G401.6 (cell line): Measurements from ENCODE around the gene LRRN4CL.
A peak's percentile ranks its signal among the peaks of the same experiment; 100 is the strongest.
"Not testable (repeated sequence)": the region's sequence is repeated elsewhere in the genome, so short reads cannot be mapped to it uniquely, and the experiment has no call there.

Source experiments
- FAIRE-seq: peaks from 2 replicates; lab custom pipeline; 2012; peaks lifted over from hg19 to GRCh38; lab: Jason Lieb, UNC

Gene LRRN4CL

DNA sequence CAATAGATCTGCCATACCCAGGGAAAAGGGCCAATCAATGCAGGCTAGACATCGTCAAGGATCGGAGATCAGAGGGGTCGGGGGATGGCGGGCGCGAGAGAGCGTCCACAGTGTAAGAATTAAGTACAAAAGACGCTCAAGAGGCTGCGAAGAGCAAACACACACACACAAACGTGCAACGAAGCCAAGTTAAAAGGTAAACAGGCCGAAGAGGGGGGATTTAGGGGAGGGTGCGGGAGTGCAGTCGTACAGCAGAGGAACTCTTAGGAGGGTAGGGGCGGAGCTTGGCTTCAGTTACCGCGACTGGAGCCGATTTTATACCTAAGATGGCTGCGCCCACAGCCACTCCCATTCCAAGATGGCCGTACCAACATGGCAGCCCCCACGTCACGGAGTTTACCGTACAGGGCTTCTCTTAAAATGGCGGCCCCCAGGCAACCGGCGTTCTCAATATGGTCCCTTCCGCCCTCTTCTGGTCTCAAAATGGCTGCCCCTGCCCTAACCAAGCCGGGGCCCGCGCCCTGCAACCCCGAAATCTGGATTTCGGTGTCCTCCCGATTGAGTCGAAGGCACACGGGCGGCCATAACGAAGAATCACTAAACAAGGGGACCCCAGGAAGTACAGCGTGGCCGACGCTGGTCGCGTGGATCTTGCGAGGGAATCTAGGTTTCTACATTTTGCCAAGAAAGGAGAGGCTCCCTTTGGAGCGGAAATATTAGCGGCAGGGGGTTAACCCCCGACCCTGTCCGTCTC is 20.1 kb upstream of the LRRN4CL start:
- peak; percentile 96 for FAIRE-seq

DNA sequence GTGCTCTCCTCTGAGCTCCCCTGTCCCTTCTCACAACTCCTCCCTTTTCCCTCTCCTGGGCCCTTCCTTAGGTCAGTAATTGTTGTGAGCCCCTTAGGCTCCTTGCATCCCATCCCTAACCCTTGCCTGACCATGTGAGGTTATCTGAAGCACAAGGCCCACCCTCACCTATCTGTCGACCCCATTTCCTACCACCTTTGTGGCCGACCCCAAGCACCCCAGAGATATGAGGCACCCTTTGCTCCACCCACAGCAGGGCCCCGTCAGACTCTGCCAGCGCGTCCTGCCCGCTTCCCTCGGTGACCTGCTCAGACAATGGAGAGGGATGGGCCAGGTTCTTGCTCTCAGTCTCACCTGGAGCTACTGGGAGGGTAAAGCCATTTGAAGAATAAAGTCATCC is 19.5 kb upstream of the LRRN4CL start:
- no peak for FAIRE-seq

DNA sequence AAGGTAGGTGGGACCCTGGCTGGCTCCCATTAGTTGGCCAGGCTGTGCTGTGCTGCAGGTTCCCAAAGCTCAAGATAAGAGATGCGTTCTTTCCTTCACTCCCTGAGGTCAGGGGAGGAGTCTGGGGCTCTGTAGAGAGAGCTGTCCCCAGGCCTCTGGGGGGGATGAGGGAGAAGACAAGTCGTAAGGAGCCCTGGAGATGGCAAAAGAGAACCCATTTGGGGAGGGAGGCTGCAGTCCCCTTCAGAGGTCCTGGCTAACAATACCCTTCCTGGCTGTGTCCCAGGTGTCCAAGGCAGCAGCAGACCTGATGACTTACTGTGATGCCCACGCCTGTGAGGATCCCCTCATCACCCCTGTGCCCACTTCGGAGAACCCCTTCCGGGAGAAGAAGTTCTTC is 19.1 kb upstream of the LRRN4CL start:
- FAIRE-seq, result no peak

DNA sequence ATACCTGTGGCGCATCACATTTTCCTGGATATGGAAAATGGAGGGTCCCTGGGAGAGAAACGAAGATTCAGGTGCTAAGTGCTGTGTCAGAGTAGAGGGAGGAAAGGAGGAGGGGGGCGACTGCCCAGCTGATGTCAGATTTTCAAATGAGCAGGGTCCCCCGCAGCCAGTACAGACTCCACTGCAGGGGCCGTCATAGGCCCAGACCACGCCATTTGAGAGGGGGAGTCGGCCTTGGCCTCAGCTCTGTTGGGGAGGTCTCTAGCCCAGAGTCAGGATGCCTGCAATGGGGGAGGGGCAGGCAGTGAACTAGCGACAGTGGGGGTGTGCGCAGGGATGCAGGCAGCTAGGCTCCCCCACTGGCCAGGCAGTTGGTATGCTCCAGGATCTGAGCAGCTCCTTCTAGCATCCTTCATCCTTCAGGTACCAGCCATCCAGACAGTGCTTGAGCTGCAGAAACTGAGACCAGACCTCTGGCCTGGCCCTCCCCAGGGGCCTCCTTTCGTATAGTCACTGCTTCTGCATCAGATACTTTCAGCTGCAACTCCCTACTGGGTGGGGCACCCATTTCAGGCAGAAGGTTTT is 18.0 kb upstream of the LRRN4CL start, which contains the start of the genes BSCL2 and GNG3:
TSS of gene BSCL2 (minus strand) at position 148 of the 585 bp plus-strand sequence. CDS start 229 bp downstream, outside the sequence.
TSS of gene GNG3 (plus strand) at position 400 of the 585 bp plus-strand sequence. CDS start 620 bp downstream, outside the sequence.
- no peak for FAIRE-seq

DNA sequence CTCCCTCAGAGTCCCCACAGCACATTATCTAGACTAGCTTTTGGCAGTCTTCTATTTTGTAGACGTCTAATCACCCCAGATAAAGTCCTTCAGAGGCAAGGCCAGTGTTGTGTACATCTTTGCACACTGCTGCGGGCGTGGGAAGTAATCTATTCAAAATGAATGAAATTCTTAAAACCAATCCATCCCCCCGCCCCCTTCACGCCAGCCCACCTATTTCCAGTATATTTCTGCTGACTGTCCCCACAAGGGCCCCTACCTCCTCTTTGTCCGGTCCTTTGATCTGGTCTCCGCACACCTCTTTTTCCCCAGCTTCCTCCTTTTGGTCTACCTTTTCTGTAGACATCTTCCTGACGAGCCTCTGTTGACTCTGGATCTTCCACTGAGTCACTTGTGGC is 17.5 kb upstream of the LRRN4CL start:
- FAIRE-seq, result no peak

DNA sequence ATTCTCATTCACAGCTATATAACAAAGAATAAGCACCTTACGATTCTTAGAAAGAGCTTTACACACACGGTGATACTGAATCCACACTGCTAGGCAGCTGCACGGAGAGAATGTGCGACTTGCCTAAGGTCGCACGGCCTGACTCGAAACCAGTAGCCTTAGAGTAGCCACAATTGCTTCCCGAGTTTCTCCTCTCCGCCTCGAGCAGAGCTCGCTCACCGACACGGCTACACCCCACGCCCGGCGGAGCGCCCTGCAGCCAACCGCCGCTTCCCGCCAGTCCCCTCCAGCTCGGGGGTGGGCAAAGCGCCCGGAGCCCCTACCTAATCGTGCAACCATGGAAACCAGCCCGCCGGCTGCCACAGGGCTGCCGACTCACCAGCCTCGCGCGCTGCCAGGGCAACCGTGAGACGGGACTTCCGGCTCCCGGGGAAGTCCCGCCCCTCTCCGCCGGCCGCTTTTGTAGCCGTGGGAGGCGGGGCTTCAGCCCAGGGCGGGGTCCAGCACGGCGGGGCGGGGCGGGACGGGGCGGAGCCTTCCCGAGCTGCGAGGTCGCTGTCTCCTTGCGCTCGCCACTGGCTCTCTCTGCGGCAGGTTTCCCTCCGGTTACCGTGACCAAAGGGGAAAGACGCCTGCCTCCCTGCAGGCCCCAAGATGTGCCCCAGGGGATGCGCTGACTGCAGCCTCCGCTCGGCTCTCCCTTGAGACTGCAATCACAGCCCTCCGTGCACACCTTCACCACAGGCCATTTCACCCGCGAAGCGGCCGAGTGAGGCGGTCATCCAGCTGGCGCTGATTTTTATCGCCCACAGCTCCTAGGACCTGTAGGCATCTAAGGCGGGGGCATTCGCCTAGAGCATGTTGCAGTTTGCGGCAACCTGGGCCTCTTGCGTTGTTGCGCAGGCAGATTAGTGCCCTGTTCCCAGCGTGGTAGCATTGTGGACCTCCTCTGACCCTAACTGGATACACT is 16.8 kb upstream of the LRRN4CL start:
- peak; percentile 57 for FAIRE-seq

DNA sequence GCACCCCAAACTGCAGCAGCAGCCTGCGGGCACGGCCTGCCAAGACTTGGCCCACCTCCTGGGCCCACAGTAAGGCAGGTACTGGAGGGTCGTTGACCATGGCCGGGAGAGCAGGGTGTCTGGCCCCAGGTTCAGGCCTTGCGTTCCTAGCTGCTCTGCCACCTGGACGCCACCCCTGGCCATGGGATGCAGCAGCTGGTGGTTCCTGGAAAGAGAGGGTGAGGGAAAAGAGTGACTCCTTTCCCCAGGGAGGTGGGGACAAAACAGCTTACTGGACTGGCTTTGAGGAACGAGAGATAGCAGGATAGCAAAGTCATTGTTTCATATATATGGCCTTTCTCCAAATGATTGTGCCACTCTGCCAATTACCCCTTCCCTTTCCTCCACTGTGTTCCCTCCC is 16.1 kb upstream of the LRRN4CL start:
- no peak for FAIRE-seq

DNA sequence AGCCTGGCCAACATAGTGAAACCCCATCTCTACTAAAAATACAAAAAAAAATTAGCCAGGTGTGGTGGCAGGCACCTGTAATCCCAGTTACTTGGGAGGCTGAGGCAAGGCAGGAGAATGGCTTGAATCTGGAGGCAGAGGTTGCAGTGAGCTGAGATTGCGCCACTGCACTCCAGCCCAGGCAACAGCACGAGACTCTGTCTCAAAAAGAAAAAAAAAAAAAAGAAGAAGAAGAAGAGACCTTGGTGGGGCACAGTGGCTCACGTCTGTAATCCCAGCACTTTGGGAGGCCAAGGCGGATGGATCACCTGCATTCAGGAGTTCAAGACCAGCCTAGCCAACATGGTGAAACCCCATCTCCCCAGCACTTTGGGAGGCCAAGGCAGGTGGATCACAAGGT is 14.6 kb upstream of the LRRN4CL start:
- not testable (repeated sequence) for FAIRE-seq

DNA sequence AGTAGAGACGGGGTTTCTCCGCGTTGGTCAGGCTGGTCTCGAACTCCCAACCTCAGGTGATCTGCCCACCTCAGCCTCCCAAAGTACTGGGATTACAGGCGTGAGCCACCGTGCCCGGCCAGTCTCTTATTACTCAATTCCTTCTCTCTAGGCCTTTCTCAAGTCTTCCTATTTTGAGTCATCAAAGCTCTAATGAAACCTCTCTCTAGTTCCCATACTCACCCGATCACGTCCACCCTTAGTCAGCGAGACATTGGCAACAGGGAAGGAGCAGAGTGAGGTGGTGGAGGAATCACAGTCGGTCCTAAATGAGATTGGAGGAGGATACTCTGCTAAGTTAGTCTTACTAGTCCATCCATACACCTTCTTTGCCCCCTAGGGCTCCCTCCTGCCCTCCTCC is 12.9 kb upstream of the LRRN4CL start:
- FAIRE-seq, result no peak

DNA sequence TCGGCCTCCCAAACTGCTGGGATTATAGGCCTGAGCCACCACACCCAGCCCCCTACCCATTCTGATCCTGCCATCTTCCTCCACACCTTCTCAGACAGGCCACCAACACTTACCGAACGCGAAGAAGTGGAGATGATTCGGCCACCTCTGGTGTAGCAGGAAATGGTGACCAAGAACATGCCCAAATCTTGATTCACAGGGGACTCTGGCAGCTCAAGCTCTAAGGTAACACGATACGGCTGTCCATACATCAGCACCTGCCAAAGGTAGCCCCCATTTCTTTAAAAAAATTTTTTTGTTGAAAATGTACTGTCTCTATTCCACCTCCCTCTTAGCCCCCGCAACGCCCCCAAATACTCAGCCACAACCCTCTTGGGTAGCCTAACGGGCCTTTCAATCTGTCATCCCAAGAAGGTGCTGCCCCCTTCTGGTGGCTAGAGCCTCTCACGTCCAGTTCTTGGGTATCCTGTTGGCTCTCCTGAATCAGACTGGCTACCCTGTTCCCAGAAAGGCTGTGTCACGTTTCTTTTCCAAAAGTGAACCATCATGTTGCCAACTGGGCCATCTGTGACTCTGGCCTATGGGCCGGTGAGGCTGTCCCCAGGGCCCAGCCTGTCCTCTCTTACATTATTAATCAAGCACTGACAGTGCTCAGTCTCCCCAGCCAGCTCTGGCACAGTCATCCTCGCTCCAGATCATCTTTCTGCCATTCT is 5.3 kb upstream of the LRRN4CL start:
- peak; percentile 53 for FAIRE-seq

DNA sequence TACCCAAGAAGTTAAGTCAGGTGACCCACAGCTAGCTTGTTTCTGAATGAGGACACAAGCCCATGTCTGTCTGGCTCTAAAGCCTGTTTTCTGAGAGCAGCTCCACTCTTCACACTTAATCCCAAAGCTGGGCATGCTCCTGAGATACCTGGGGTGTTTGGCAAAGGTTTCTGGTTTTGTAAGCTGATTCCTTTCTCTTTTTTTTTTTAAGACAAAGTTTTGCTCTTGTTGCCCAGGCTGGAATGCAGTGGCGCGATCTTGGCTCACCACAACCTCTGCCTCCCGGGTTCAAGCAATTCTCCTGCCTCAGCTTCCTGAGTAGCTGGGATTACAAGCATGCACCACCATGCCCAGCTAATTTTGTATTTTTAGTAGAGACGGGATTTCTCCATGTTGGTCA is 4.3 kb upstream of the LRRN4CL start:
- FAIRE-seq, result not testable (repeated sequence)

DNA sequence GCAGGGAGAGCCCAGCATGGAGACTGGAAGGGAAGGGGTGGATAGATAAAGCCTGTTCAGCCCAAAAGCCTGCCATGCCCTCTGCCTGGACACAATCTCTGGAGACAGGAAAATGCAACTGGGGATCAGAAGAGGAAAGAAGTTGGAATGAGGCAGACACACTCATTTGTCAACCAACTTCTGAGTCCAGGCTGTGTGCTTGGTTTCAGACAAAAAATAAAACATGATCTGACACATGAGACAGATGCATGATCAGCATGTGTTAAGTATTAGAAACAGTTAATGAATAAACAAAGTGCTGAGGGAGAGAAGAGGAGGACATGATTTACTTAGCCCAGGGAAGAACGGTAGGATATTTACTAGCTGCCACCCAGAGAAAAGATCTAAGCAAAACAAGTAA is 839 bp downstream of the LRRN4CL start:
- FAIRE-seq, result no peak

DNA sequence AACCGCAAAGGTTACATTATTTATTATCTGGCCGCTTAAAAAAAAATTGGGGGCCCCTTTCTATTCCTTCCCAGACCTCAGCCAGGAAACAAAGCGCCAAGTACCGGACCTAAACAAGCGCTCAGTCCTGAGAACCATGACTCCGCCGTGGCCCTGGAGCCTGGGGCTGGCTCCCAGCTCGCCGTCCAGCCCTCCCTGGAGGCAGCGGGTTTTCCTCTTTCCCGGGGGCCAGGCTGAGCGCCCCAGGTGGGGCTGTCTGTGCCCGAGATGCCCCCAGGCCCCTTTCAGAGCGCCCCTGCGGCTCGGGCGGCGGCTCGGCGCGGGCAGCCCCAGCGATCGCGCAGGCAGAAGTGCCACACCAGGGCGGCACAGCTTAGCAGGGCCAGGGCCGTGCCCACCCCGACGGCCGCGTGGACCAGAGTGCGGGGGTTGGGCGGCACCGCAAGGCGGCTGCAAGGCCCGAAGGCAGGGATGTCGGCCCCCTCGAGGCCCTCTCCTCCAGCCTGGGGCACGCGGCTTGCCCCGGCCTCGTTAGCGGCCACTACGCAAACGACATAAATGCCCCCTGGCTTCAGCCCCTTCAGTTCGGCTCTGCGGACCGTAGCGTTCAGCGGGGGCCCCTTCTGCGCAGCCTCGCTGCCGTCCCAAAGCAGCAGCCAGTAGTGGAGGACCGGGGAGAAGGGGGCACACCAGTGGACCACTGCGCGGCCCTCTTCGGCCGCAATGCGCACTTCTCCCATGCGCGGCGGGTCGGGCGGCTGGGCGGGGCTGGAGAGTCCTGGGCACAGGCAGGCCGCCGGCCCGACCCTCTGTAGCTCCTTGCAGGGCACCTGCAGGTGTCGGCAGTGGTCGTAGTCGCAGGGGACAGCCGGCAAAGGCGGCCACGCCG is 1.6 kb downstream of the LRRN4CL start:
- no peak for FAIRE-seq

DNA sequence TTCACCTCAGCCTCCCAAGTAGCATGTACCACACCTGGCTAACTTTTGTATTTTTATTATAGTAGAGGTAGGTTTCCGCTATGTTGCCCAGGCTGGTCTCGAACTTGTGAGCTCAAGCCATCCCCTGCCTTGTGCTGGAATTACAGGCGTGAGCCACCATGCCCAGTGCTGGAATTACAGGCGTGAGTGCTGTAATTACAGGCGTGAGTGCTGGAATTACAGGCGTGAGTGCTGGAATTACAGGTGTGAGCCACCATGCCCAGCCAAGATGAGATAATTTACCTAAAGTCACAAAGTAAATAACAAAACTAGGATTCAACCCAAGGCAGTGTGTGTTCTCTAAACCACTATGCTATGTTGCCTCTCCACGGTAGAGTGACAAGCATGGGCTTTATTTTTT is 6.8 kb downstream of the LRRN4CL start:
- no peak for FAIRE-seq

DNA sequence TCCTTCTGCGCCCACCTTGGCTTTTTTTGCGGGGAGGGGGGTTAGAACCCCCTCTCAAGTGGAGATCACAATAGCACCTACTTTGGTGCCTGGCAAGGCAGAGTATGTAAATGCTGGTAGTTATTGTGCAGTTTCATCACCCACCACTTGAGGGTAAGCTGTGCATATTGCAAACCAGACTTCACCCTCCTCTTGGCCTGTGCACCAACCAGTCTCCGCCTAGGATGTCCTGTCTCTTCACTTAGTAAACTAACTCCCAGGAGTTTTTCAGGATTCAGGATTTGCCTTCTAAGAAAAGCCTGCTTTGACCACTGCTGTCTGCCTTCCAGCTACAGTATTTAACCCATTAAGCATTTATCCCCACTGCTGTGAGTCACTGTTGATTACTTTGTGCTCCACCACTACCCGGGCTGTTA is 8.5 kb downstream of the LRRN4CL start:
- FAIRE-seq, result peak; percentile 81

DNA sequence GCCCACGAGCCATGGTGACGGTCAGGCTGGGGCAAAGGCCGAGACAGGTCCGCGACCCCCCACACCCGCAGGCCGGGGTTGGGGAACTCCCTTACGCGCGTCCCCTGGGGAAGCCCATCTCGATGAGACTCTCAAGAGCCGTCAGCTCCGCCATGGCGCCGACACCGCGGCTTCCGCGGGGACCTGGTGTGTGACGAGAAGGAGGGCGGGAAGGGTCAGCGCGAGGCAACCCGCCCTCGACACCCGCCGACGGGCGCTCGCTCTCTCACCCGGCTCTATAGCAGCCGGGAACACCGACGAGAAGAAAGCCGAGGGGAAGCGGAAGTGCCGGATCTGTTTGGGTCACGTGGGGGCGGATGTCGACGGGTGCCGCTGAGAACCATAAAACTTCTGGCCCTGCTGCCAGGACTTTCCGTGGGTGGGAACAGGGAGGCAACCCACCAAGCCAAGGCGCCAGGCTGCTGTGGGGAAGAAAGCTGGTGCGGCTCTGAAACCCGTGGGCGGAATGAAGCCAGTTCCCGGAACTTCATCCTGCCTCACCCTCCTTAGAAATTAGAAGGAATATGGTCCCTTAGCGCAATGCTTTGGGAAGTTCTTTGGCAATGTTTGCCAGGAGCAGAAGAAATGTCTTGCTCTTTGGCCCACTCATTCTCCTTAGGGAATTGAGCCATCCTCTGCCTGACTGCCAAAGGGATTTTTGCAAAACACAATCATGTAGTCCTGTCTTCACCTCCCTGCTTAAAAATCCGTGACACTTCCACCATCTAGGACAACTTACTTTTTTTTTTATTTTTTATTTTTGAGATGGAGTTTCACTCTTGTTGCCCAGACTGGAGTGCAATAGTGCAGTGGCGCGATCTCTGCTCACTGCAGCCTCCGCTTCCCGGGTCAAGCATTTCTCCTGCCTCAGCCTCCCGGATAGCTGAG is 10.3 kb downstream of the LRRN4CL start, which contains the start of gene UBXN1:
TSS of gene UBXN1 (minus strand) at position 304 of the 927 bp plus-strand sequence. CDS start at position 154, 150 bp downstream.
- FAIRE-seq, result no peak

DNA sequence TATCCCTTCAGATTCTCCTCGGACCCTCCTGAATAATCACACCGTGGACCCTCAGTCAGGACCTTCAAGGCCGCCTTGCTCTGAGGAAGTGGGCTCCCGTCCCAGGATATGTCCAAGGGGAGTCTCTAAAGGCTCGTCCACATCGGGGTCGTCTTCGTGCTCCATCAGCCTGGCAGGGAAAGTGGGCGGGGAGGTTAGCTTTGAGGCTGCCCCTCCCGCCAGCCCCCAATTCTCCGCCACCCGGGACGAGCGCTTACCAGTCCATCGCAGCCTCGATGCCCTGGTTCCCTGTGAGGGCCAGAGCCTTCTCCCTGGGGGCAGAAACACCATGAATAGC is 10.9 kb downstream of the LRRN4CL start:
- FAIRE-seq, result no peak

DNA sequence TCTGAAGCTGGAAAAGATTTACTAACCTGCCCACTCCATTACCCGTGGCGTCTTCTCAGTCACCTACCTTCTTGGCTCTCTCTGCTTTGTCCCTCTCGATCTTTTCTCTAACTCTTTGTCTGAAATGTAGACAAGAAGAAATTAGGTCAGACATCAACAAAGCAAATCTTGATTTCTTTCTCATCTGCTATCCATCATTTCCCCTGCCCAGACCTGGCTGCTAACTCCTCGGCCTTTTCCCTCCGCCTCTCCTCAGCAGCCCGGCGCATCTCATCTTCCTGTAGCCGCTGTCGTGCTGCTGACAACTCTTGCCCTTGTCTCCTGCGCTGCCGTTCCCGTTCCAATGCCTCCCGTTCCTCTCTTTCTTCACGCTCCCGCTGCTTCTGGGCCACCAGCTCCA is 11.6 kb downstream of the LRRN4CL start:
- FAIRE-seq, result no peak

DNA sequence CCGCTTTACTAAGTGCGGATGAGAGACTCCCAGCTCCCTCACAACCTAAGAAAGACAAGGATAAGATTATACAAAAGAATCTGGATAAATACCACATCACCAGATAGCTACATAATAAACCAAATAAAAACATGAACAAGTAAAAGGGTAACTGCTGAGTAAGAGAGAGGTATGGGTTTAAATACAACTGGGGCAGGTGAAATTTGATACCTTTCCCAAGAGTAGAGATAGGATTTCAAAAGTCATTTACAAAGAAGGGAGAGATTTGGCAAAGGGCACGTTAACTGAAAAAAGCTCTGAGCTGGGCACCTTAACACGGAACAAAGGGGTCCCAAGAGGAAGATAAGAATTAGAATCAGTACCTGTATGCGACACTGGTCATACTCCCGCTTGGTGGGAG is 12.2 kb downstream of the LRRN4CL start:
- no peak for FAIRE-seq

DNA sequence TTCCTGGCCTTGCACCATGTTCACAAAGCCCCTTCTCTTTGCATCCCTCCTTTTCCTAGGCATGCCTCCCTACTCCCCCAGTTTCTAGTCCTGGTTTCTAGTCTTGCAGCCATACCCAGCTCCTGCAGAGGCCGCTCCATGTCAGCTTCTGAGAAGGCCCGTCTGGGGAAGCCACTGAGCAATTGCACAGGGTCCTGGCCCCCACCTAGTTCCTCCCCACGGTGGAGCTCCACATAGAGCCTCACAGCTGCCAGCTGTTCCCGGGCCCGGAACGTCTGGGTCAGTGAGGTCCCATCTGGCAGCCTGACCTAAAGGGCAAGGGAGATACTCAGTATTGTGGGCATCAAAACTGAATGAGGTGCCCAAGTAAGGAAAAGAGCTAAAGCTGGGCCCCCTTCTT is 12.6 kb downstream of the LRRN4CL start:
- FAIRE-seq, result no peak
